Endothelial cell of umbilical vein (primary cell): Measurements from ENCODE around the gene CCDC159. TPM values are rescaled to one million over a fixed set of nuclear protein-coding genes. Genes with fewer than 3 reads are reported as not detected.

ENCODE experiments used
- BruUV-seq: library from RNA; stranded (reverse); fragments of 400-500 nt; replicated peaks from 2 replicates; lab custom pipeline; 2021; lab: Mats Ljungman, UMichigan
- CTCF ChIA-PET: fragments of 300-600, 350-600 bp; sonication (Branson Sonifier 250); formaldehyde crosslinking; loops from one replicate; lab custom pipeline; 2021; ENCODE audit warnings: antibody characterized with exemption, inconsistent platforms; lab: Charles Lee
- POLR2A ChIA-PET: fragments of 300-600, 350-600 bp; sonication (Branson Sonifier 250); formaldehyde crosslinking; loops from one replicate; lab custom pipeline; 2021; ENCODE audit warnings: antibody characterized with exemption, inconsistent platforms; lab: Charles Lee
- DNase-seq: peaks from one replicate; pipeline ENCODE4 v3.0.0-alpha.2; 2011; ENCODE audit warnings: low read depth, low spot score
- FAIRE-seq: peaks from 2 replicates; lab custom pipeline; 2011; peaks lifted over from hg19 to GRCh38; lab: Jason Lieb, UNC
- H2AFZ ChIP-seq: 2 replicates; pipeline ENCODE4 v1.6.0; 2012; ENCODE audit warnings: low read depth, low read length, control low read depth, inconsistent platforms
- H3K27ac ChIP-seq: 2 replicates; pipeline ENCODE4 v1.5.1; 2011; ENCODE audit warnings: low read depth, mild to moderate bottlenecking, control low read depth, low read length, moderate library complexity; ENCODE audit not compliant: insufficient read depth
- H3K27me3 ChIP-seq, 2 experiments: 2 replicates each; pipeline versions ENCODE4 v1.6.0 to v1.6.1; 2011; ENCODE audit warnings: low read length in 2 of 2, mixed read lengths in 1 of 2; ENCODE audit not compliant: control insufficient read depth in 2 of 2, insufficient read depth in 2 of 2
- H3K36me3 ChIP-seq, 2 experiments: 2 replicates in 1 of 2; 3 replicates in 1 of 2; pipeline ENCODE4 v1.5.1; 2011; ENCODE audit warnings: low read length in 2 of 2, mild to moderate bottlenecking in 1 of 2, moderate library complexity in 1 of 2; ENCODE audit not compliant: control insufficient read depth in 2 of 2, insufficient read depth in 2 of 2; ENCODE audit errors: extremely low read depth in 1 of 2
- H3K4me1 ChIP-seq: 3 replicates; pipeline ENCODE4 v1.5.1; 2011; ENCODE audit warnings: mild to moderate bottlenecking, low read length; ENCODE audit not compliant: control insufficient read depth, insufficient read depth; ENCODE audit errors: extremely low read depth
- H3K4me2 ChIP-seq: 2 replicates; pipeline ENCODE4 v1.6.1; 2011; ENCODE audit warnings: low read length, control low read depth, mixed read lengths; ENCODE audit not compliant: insufficient read depth
- H3K4me3 ChIP-seq, 3 experiments: fragments of 200-600 bp in 1 of 3; sonication (generic), shearing (Covaris generic) in 1 of 3; replicated peaks in 1 of 3; 2 replicates each; pipeline ENCODE4 v1.5.1; 2011 to 2016; ENCODE audit warnings: control low read depth in 3 of 3, low read length in 3 of 3, mild to moderate bottlenecking in 2 of 3, inconsistent platforms in 1 of 3, low read depth in 1 of 3, moderate library complexity in 1 of 3; ENCODE audit not compliant: insufficient read depth in 1 of 3
- H3K79me2 ChIP-seq: 2 replicates; pipeline ENCODE4 v1.6.0; 2012; ENCODE audit warnings: low read length, inconsistent platforms; ENCODE audit not compliant: control insufficient read depth, insufficient read depth
- H3K9ac ChIP-seq: replicated peaks from 2 replicates; pipeline ENCODE3; 2011; ENCODE audit warnings: low read length, control low read depth; ENCODE audit not compliant: insufficient read depth; ENCODE audit errors: extremely low read depth
- H3K9me1 ChIP-seq: replicated peaks from 3 replicates; pipeline ENCODE4 v1.6.0; 2011; ENCODE audit warnings: mild to moderate bottlenecking, low read length; ENCODE audit not compliant: control insufficient read depth, insufficient read depth; ENCODE audit errors: extremely low read depth
- H3K9me3 ChIP-seq: replicated peaks from 2 replicates; pipeline ENCODE4 v1.5.1; 2012; ENCODE audit warnings: low read length, inconsistent platforms; ENCODE audit not compliant: control insufficient read depth, insufficient read depth
- H4K20me1 ChIP-seq: replicated peaks from 2 replicates; pipeline ENCODE3; 2011; ENCODE audit warnings: mild to moderate bottlenecking, low read length; ENCODE audit not compliant: control insufficient read depth, insufficient read depth; ENCODE audit errors: extremely low read depth
- EZH2 ChIP-seq: IDR thresholded peaks from 2 replicates; pipeline ENCODE4 v1.6.1; 2012; ENCODE audit warnings: borderline replicate concordance, low read depth, mild to moderate bottlenecking, moderate library complexity, low read length, inconsistent platforms; ENCODE audit not compliant: severe bottlenecking
- FOS ChIP-seq: IDR thresholded peaks from 2 replicates; pipeline ENCODE4 v1.6.1; 2011; ENCODE audit warnings: mild to moderate bottlenecking, low read length, moderate library complexity, borderline replicate concordance; ENCODE audit not compliant: insufficient read depth
- GATA2 ChIP-seq: IDR thresholded peaks from 2 replicates; pipeline ENCODE4 v1.7.0; 2011; ENCODE audit warnings: low read depth, mild to moderate bottlenecking, moderate library complexity, mixed read lengths, low read length; ENCODE audit not compliant: insufficient read length, insufficient read depth
- JUN ChIP-seq: IDR thresholded peaks from 2 replicates; pipeline ENCODE4 v1.6.1; 2011; ENCODE audit warnings: borderline replicate concordance, low read depth; ENCODE audit not compliant: insufficient read length, insufficient read depth
- MYC ChIP-seq: IDR thresholded peaks from one replicate; pipeline ENCODE4 v1.6.1; 2011; ENCODE audit warnings: mild to moderate bottlenecking, low read depth, low read length
- POLR2A ChIP-seq: IDR thresholded peaks from 2 replicates; pipeline ENCODE4 v1.6.1; 2012; ENCODE audit warnings: low read depth, mild to moderate bottlenecking, control low read depth, low read length
- POLR2AphosphoS5 ChIP-seq: IDR thresholded peaks from 2 replicates; pipeline ENCODE4 v1.6.1; 2012; ENCODE audit warnings: low read depth, mild to moderate bottlenecking, control low read depth, low read length, moderate library complexity; ENCODE audit not compliant: insufficient read depth
- dilution Hi-C: fragments of 300-500 bp; cut with MboI; formaldehyde crosslinking; loops from one replicate; pipeline ENCODE4 v1.15.0; 2019; ENCODE audit warnings: low sequenced_read_pairs; ENCODE audit not compliant: extremely low pct_ligation_motif_present
- intact Hi-C: fragments of 100-400 bp; cut with micrococcal nuclease; formaldehyde crosslinking; loops from one replicate; pipeline ENCODE4 v1.10.0; 2022
- polyA plus RNA-seq, 4 experiments: library from polyadenylated mRNA; depleted of rRNA in 3 of 4; stranded (reverse) in 3 of 4; unstranded in 1 of 4; fragments of >200 nt; gene quantifications; 2 replicates each; pipeline versions ENCODE4 v1.2.1 to v1.2.3, GENCODE V29; 2011 to 2012; ENCODE audit warnings: missing spikeins in 1 of 4
- total RNA-seq: library from RNA; stranded (reverse); gene quantifications from 2 replicates; pipeline ENCODE4 v1.2.3, GENCODE V29; 2021
- TF ChIP-seq, protein P1 (sequence below): IDR thresholded peaks from 2 replicates; pipeline ENCODE4 v1.6.1; 2011; ENCODE audit not compliant: insufficient read depth, insufficient read length
- TF ChIP-seq, protein P2 (sequence below), 2 donors: IDR thresholded peaks; 1 replicate in 1 of 2; 2 replicates in 1 of 2; pipeline ENCODE4 v1.5.1; 2011; ENCODE audit warnings: low read length in 2 of 2, mild to moderate bottlenecking in 2 of 2, moderate library complexity in 2 of 2, control low read depth in 1 of 2, inconsistent platforms in 1 of 2, low read depth in 1 of 2; ENCODE audit not compliant: insufficient read depth in 1 of 2; ENCODE audit errors: extremely low read depth in 1 of 2

Gene CCDC159
- total and polyA plus RNA-seq, 2 donors (not counting 3 experiments of a cell fraction or from before 2014, with no cell fraction given): 30.0 to 31.6 TPM

GRCh38 chr19:11399667-11400066 is 53.3 kb downstream of the CCDC159 start:
- Histone ChIP-seq H3K36me3 (no peaks in the 10 kb centered on the region), H3K4me2 (no peak overlapping the region), H3K27ac (no peak overlapping the region), H3K79me2 (no peaks in the 10 kb centered on the region), H3K27me3 (no peaks in the 10 kb centered on the region), H3K9ac (no peak overlapping the region), H3K9me3 (no peaks in the 10 kb centered on the region), H3K4me1 (no peaks in the 10 kb centered on the region), H4K20me1 (no peaks in the 10 kb centered on the region), H3K9me1 (no peaks in the 10 kb centered on the region), H2AFZ (no peak overlapping the region), H3K4me3 (no peak overlapping the region)
- CTCF ChIA-PET: no interaction called here
- TF ChIP-seq EZH2 (no peak), FOS (no peak), GATA2 (no peak), MYC (no peak), POLR2AphosphoS5 (no peak), POLR2A (no peak), JUN (no peak)
- TF ChIP-seq, protein P1, sequence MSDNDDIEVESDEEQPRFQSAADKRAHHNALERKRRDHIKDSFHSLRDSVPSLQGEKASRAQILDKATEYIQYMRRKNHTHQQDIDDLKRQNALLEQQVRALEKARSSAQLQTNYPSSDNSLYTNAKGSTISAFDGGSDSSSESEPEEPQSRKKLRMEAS: no peak
- TF ChIP-seq, protein P2, sequence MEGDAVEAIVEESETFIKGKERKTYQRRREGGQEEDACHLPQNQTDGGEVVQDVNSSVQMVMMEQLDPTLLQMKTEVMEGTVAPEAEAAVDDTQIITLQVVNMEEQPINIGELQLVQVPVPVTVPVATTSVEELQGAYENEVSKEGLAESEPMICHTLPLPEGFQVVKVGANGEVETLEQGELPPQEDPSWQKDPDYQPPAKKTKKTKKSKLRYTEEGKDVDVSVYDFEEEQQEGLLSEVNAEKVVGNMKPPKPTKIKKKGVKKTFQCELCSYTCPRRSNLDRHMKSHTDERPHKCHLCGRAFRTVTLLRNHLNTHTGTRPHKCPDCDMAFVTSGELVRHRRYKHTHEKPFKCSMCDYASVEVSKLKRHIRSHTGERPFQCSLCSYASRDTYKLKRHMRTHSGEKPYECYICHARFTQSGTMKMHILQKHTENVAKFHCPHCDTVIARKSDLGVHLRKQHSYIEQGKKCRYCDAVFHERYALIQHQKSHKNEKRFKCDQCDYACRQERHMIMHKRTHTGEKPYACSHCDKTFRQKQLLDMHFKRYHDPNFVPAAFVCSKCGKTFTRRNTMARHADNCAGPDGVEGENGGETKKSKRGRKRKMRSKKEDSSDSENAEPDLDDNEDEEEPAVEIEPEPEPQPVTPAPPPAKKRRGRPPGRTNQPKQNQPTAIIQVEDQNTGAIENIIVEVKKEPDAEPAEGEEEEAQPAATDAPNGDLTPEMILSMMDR (IDR thresholded peaks at IDR 0.05; ENCODE audit: extremely low read depth in 1 of 2, insufficient read depth in 1 of 2, low read depth in 1 of 2, low read length in 2 of 2): no peak
- dilution Hi-C loops: no loop called here
- intact Hi-C loops: no loop called here
- DNase-seq: no peak
- FAIRE-seq: no peak
- no TSS peak for BruUV-seq
- POLR2A ChIA-PET: no interaction called here
